ENCODE data around the gene STPG4. TPM values are rescaled to one million over a fixed set of nuclear protein-coding genes. Genes with fewer than 3 reads are reported as not detected.

The STPG4 gene
- 1.0 TPM in 1 of 2 replicates, not detected in the other for total RNA-seq

GRCh38 chr2:47155091-47155876, at the start of gene STPG4:
STPG4 (minus strand) TSS chr2:47155308; CDS start chr2:47155251, 57 bp downstream.

Other genes with a start within 250 kb of the STPG4 start
- gene MCFD2, start 239.5 kb downstream of the STPG4 start, total RNA-seq, result 101 and 110 TPM in 2 replicates
- gene TTC7A, start 214.1 kb downstream of the STPG4 start, total RNA-seq, result 8.2 and 12.2 TPM in 2 replicates
- gene CALM2, start 21.2 kb upstream of the STPG4 start, total RNA-seq, result 416 and 850 TPM in 2 replicates
- gene EPCAM, start 214.0 kb upstream of the STPG4 start, total RNA-seq, result 0.48 and 3.4 TPM in 2 replicates
- 9.7 and 19.8 TPM in 2 replicates for gene MSH2, start 247.8 kb upstream of the STPG4 start, total RNA-seq